D341Med (cell line): ENCODE measurements around the gene DENND6B.
A peak's percentile ranks its signal among the peaks of the same experiment; 100 is the strongest.
"Not testable (repeated sequence)": the region's sequence is repeated elsewhere in the genome, so short reads cannot be mapped to it uniquely, and the experiment has no call there.

ENCODE experiments used
- DNase-seq: peaks from one replicate; pipeline ENCODE4 v3.0.0; 2012; ENCODE audit warnings: low spot score

Gene DENND6B

GRCh38 chr22:50326956-50327710 lies at the start of gene DENND6B:
Gene DENND6B (minus strand): TSS chr22:50327012. CDS start chr22:50326988, 24 bp downstream.
- peak; percentile 97 for DNase-seq

- no peak for DNase-seq
Measured at GRCh38 chr22:50376085-50376651, 49.4 kb upstream of the DENND6B start.

- no peak for DNase-seq
Measured at GRCh38 chr22:50371101-50371648, 44.4 kb upstream of the DENND6B start.

GRCh38 chr22:50367778-50368500 lies 41.1 kb upstream of the DENND6B start:
- no peak for DNase-seq

- not testable (repeated sequence) for DNase-seq
Measured at GRCh38 chr22:50363803-50364194, 37.0 kb upstream of the DENND6B start.

GRCh38 chr22:50363166-50363802 lies 36.5 kb upstream of the DENND6B start:
- DNase-seq = no peak

GRCh38 chr22:50361688-50362087 lies 34.9 kb upstream of the DENND6B start:
- DNase-seq = no peak

- DNase-seq = no peak
Measured at GRCh38 chr22:50361222-50361621, 34.4 kb upstream of the DENND6B start.

GRCh38 chr22:50360578-50360977 lies 33.8 kb upstream of the DENND6B start:
- no peak for DNase-seq

- no peak for DNase-seq
Measured at GRCh38 chr22:50357756-50358155, 30.9 kb upstream of the DENND6B start.

GRCh38 chr22:50357222-50357621 lies 30.4 kb upstream of the DENND6B start:
- no peak for DNase-seq

GRCh38 chr22:50356186-50356585 lies 29.4 kb upstream of the DENND6B start:
- DNase-seq = no peak

- no peak for DNase-seq
Measured at GRCh38 chr22:50348058-50348457, 21.2 kb upstream of the DENND6B start.

- DNase-seq = no peak
Measured at GRCh38 chr22:50347157-50347556, 20.3 kb upstream of the DENND6B start.

- DNase-seq = no peak
Measured at GRCh38 chr22:50346470-50346869, 19.7 kb upstream of the DENND6B start.

GRCh38 chr22:50343541-50343935 lies 16.7 kb upstream of the DENND6B start:
- DNase-seq = no peak

GRCh38 chr22:50342651-50343540 lies 16.1 kb upstream of the DENND6B start, which contains the start of gene PPP6R2:
Gene PPP6R2 (plus strand): TSS chr22:50343327. CDS start chr22:50393909, 50,582 bp downstream.
- peak; percentile 98 for DNase-seq

- peak; percentile 87 for DNase-seq
Measured at GRCh38 chr22:50341977-50342650, 15.3 kb upstream of the DENND6B start.

GRCh38 chr22:50339945-50340879 lies 13.4 kb upstream of the DENND6B start:
- no peak for DNase-seq
